Measurements from ENCODE around the gene IPO8. TPM values are rescaled to one million over a fixed set of nuclear protein-coding genes. Genes with fewer than 3 reads are reported as not detected.

IPO8 gene
- total and polyA plus RNA-seq, 2 donors: 16.5 to 17.0 TPM

DNA sequence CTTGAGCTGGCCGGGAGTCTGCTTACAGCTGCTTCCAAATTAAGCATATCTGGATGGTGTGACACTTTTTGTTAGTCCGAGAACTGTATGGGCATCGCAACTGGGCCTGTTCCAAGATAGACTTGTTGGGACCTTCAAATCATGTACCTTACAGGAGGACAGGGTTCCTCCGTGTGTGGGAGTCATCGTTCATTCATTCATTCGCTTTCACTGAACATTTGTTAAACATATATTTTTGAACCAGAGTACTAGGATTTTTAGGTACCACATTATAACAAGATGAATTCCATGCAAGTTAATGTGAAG, 387 bp upstream of the IPO8 start:
- no peaks in the 10 kb centered on the region for H3K9me3 ChIP-seq (ENCODE audit: control insufficient read depth in 2 of 2, insufficient read depth in 1 of 2, low read length in 1 of 2)
- H3K27ac ChIP-seq (ENCODE audit: low read depth in 1 of 2, low read length in 1 of 2): peak overlapping the region; percentile 53 to 74
- no peaks in the 10 kb centered on the region for H3K27me3 ChIP-seq (ENCODE audit: control insufficient read depth in 2 of 2, insufficient read depth in 1 of 2, low read length in 1 of 2)
- peak overlapping the region; percentile 94 to 95 for H3K4me3 ChIP-seq (ENCODE audit: low read length in 2 of 2)
- H3K4me1 ChIP-seq (ENCODE audit: control insufficient read depth in 2 of 2, insufficient read depth in 2 of 2, low read length in 2 of 2): peaks cover 12 to 21% of the 10 kb centered on the region in 2 donors
- no peaks in the 10 kb centered on the region for H3K36me3 ChIP-seq (ENCODE audit: control insufficient read depth in 2 of 2, insufficient read depth in 2 of 2, low read length in 1 of 2)
- DNase-seq (ENCODE audit: low read depth in 6 of 9, low spot score in 9 of 9): peak in 1 of 9 donors; percentile 17
- 24% methylated on average over 6 of the region's 6 CpGs for WGBS

DNA sequence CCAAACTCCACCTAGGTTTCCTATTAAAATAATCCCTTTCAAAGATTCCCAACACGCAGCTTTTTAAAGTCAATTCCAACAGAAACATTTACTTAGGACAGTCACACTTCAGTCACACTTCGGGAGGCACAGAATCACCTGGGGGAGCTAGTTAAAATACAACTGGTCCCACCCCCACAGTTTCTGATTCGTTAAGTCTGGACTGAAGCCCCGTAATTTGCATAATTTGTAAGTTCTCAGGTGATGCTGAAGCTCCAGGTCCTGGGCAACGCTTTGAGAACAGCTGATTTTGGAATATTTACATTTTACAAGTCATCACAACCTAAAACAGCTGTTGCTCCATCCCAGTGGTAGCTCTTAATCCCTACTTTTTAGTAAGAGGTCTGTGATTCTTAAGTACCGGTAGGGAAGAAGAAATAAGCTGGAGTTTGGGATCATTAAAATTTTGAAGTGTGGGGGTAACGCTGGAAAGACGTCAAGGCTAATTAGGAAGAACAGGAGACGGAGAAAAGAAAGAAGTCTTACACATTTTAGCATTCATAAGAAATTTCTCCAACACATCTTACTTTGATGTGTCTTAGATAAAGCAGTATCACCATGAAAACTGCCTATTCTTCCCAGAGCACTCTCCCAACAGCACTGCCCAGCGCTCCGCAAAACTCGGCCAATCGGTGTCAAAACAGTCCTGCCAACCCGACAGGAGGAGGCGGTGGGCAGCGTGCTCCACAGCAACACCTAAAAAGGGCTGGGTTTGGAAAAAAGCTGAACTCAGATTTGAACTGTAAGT, 1.1 kb downstream of the IPO8 start:
- no peaks in the 10 kb centered on the region for H3K9me3 ChIP-seq (ENCODE audit: control insufficient read depth in 2 of 2, insufficient read depth in 1 of 2, low read length in 1 of 2)
- peak overlapping the region; percentile 94 to 95 for H3K4me3 ChIP-seq (ENCODE audit: low read length in 2 of 2)
- H3K27me3 ChIP-seq (ENCODE audit: control insufficient read depth in 2 of 2, insufficient read depth in 1 of 2, low read length in 1 of 2): no peaks in the 10 kb centered on the region
- peaks cover 12 to 21% of the 10 kb centered on the region in 2 donors for H3K4me1 ChIP-seq (ENCODE audit: control insufficient read depth in 2 of 2, insufficient read depth in 2 of 2, low read length in 2 of 2)
- no peak overlapping the region for H3K27ac ChIP-seq (ENCODE audit: low read depth in 1 of 2, low read length in 1 of 2)
- peak in 3 of 9 donors; percentile 2 to 22 (median 11) for DNase-seq (ENCODE audit: low read depth in 6 of 9, low spot score in 9 of 9)
- 20% methylated on average over 16 of the region's 16 CpGs for WGBS
- no peaks in the 10 kb centered on the region for H3K36me3 ChIP-seq (ENCODE audit: control insufficient read depth in 2 of 2, insufficient read depth in 2 of 2, low read length in 1 of 2)

DNA sequence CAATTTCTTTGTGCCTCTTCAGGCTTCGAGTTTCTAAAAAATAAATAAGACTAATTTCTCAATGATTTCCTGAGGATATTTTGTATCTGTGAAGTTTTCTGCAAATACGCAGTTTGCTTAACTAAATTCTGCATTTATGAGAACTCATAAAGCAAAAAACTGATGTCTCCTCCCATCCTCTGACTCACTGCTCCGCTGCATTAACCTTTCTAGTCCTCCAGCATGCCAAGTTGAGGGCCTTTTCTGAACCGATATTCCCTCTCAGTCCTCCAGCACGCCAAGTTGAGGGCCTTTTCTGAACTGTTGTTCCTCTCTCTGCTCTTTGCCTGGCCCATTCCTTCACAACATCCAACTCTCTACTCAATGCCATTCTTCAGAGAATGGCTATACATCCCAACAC, 3.2 kb downstream of the IPO8 start:
- H3K36me3 ChIP-seq (ENCODE audit: control insufficient read depth in 2 of 2, insufficient read depth in 2 of 2, low read length in 1 of 2): no peaks in the 10 kb centered on the region
- H3K9me3 ChIP-seq (ENCODE audit: control insufficient read depth in 2 of 2, insufficient read depth in 1 of 2, low read length in 1 of 2): no peaks in the 10 kb centered on the region
- no peak overlapping the region for H3K4me3 ChIP-seq (ENCODE audit: low read length in 2 of 2)
- peaks cover 12 to 21% of the 10 kb centered on the region in 2 donors for H3K4me1 ChIP-seq (ENCODE audit: control insufficient read depth in 2 of 2, insufficient read depth in 2 of 2, low read length in 2 of 2)
- DNase-seq (ENCODE audit: low read depth in 6 of 9, low spot score in 9 of 9): no peak
- 97% methylated on average over 5 of the region's 5 CpGs for WGBS
- H3K27ac ChIP-seq (ENCODE audit: low read depth in 1 of 2, low read length in 1 of 2): no peak overlapping the region
- no peaks in the 10 kb centered on the region for H3K27me3 ChIP-seq (ENCODE audit: control insufficient read depth in 2 of 2, insufficient read depth in 1 of 2, low read length in 1 of 2)

DNA sequence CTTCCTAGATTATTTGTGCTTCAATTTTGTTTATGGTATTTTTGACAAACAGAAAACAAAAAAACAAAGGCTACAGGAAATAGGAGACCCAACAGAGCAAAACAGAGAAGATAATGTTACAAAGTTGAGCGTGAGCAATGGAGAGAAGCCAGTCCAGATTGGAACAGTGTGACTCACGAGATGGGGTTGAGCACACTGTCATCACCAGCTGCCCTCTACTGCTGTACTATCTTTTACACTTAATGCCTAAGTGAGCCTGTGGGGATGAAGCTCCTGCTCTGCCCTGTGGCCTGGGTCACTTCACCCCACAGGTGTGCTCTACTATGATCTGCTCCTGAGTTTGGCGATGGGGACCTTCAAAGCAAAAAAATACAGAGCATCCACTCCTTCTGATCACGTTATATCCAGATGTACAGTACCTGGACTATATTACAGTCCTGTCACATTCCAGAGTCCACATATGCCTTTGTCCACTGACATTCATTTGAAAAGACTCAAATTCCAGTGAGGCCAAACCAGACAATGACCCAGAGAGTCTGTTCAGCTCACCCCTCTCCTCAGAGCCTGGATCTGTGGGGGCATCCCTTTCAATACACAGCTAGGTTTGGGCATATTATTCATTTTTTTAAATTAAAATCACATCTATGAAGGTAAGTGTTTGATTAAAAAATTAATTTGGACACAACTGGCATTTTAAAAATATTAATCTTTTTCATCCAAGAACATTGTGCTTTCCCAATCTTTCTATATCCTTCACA, 4.4 kb downstream of the IPO8 start:
- Histone ChIP-seq H3K4me1 (ENCODE audit: control insufficient read depth in 2 of 2, insufficient read depth in 2 of 2, low read length in 2 of 2) (peaks cover 9 to 15% of the 10 kb centered on the region in 2 donors), H3K4me3 (ENCODE audit: low read length in 2 of 2) (no peak overlapping the region), H3K27me3 (ENCODE audit: control insufficient read depth in 2 of 2, insufficient read depth in 1 of 2, low read length in 1 of 2) (no peaks in the 10 kb centered on the region), H3K9me3 (ENCODE audit: control insufficient read depth in 2 of 2, insufficient read depth in 1 of 2, low read length in 1 of 2) (no peaks in the 10 kb centered on the region), H3K27ac (ENCODE audit: low read depth in 1 of 2, low read length in 1 of 2) (no peak overlapping the region), H3K36me3 (ENCODE audit: control insufficient read depth in 2 of 2, insufficient read depth in 2 of 2, low read length in 1 of 2) (no peaks in the 10 kb centered on the region)
- 93% methylated on average over 4 of the region's 4 CpGs for WGBS
- DNase-seq (ENCODE audit: low read depth in 6 of 9, low spot score in 9 of 9): no peak

DNA sequence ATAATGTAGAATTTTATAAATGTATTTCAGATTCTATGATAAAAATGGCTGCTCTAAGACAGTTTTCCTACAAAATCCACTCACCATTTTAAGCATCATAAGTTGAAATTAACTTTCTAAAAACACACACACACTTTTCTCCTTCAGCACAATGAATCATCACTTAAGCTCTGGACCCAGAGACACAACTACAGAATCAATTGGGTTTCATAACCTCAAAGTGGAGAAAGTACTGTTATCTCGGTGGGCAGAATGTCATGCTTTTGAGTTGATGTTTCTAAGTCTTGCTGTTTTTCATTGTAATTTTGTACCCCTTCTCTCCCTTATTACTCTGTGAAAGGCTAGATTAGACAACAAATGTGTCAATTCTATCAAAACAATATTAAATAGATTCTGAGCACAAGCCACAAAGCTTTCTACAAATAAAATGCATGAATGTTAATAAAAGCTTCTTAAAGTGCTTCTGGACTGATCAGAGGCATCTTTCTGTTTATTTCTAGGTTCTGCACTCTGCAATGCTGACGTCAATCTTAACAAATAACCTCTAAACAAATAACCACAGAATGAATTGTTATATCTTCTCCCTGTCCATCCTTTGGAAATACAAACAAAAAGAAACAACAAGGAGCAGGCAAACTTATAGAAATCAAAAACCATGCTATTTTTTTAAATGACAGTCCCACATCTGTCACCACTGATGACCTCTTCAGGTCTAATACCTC, 8.2 kb downstream of the IPO8 start:
- no peaks in the 10 kb centered on the region for H3K4me1 ChIP-seq (ENCODE audit: control insufficient read depth in 2 of 2, insufficient read depth in 2 of 2, low read length in 2 of 2)
- no peak for DNase-seq (ENCODE audit: low read depth in 6 of 9, low spot score in 9 of 9)
- H3K27ac ChIP-seq (ENCODE audit: low read depth in 1 of 2, low read length in 1 of 2): no peak overlapping the region
- H3K9me3 ChIP-seq (ENCODE audit: control insufficient read depth in 2 of 2, insufficient read depth in 1 of 2, low read length in 1 of 2): no peaks in the 10 kb centered on the region
- peaks cover 0 to 3% of the 10 kb centered on the region in 2 donors for H3K36me3 ChIP-seq (ENCODE audit: control insufficient read depth in 2 of 2, insufficient read depth in 2 of 2, low read length in 1 of 2)
- H3K4me3 ChIP-seq (ENCODE audit: low read length in 2 of 2): no peak overlapping the region
- H3K27me3 ChIP-seq (ENCODE audit: control insufficient read depth in 2 of 2, insufficient read depth in 1 of 2, low read length in 1 of 2): no peaks in the 10 kb centered on the region
- WGBS: 99% methylated on average over 2 of the region's 2 CpGs

DNA sequence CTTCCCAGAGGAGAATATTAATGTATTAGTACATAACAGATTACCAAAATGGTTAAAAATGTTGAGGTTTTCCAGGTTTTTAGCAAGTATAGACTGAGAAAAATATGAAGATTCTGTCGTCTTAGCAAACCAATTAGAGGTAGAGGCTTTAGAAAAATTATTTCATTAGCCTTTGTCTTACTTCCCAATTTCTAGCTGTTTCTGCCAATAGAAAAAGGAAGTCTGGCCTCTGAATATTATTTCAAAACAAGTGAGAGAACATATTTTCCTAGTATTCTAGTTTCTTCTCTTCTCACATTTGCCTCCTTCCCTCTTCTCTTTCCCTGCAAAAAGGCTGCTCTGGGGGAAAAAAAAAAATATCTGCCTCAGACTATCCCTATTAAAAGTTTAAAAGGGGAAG, 16.4 kb downstream of the IPO8 start:
- Histone ChIP-seq H3K27ac (ENCODE audit: low read depth in 1 of 2, low read length in 1 of 2) (no peak overlapping the region), H3K27me3 (ENCODE audit: control insufficient read depth in 2 of 2, insufficient read depth in 1 of 2, low read length in 1 of 2) (no peaks in the 10 kb centered on the region), H3K36me3 (ENCODE audit: control insufficient read depth in 2 of 2, insufficient read depth in 2 of 2, low read length in 1 of 2) (peaks cover 6 to 37% of the 10 kb centered on the region in 2 donors), H3K4me3 (ENCODE audit: low read length in 2 of 2) (no peak overlapping the region), H3K9me3 (ENCODE audit: control insufficient read depth in 2 of 2, insufficient read depth in 1 of 2, low read length in 1 of 2) (no peaks in the 10 kb centered on the region), H3K4me1 (ENCODE audit: control insufficient read depth in 2 of 2, insufficient read depth in 2 of 2, low read length in 2 of 2) (no peaks in the 10 kb centered on the region)
- 89% methylated on average over 1 of the region's 1 CpG for WGBS
- DNase-seq (ENCODE audit: low read depth in 6 of 9, low spot score in 9 of 9): no peak

DNA sequence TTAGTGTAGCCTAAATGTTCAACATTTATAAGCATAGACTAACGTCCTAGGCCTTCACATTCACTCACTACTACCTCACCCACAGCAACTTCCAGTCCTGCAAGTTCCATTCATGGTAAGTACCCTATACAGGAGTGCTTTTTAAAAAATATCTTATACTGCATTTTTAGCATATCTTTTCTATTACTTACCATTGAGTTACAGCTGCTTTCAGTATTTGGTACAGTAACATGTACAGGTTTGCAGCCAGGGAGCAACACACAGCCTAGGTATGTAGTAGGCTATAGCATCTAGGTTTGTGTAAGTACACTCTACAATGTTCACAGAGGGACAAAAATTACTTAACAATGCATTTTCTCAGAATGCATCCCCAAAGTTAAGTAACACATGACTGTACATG, 17.4 kb downstream of the IPO8 start:
- no peaks in the 10 kb centered on the region for H3K9me3 ChIP-seq (ENCODE audit: control insufficient read depth in 2 of 2, insufficient read depth in 1 of 2, low read length in 1 of 2)
- no peak overlapping the region for H3K4me3 ChIP-seq (ENCODE audit: low read length in 2 of 2)
- no peaks in the 10 kb centered on the region for H3K4me1 ChIP-seq (ENCODE audit: control insufficient read depth in 2 of 2, insufficient read depth in 2 of 2, low read length in 2 of 2)
- 98% methylated on average over 1 of the region's 1 CpG for WGBS
- H3K36me3 ChIP-seq (ENCODE audit: control insufficient read depth in 2 of 2, insufficient read depth in 2 of 2, low read length in 1 of 2): peaks cover 6 to 34% of the 10 kb centered on the region in 2 donors
- H3K27ac ChIP-seq (ENCODE audit: low read depth in 1 of 2, low read length in 1 of 2): no peak overlapping the region
- no peaks in the 10 kb centered on the region for H3K27me3 ChIP-seq (ENCODE audit: control insufficient read depth in 2 of 2, insufficient read depth in 1 of 2, low read length in 1 of 2)
- no peak for DNase-seq (ENCODE audit: low read depth in 6 of 9, low spot score in 9 of 9)

DNA sequence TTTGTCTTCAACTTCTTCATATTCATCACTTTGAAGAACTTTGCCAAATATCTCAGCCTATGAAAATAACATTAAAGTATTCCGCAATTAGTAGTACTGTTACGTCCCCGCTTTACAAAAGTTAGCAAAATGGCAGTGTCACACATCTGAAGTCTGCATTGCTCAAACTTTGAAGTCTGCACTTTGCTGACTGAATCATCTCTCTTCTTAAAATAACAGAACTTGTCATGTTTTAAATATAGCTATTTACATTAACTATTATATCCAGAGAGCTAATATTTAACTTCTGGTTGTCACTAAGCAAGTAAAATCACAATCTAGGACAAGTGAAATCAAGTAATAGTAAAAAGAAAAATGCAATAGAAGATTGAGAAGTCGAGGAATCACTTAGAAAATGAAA, 34.5 kb downstream of the IPO8 start:
- WGBS: 74% methylated on average over 4 of the region's 4 CpGs
- Histone ChIP-seq H3K27ac (ENCODE audit: low read depth in 1 of 2, low read length in 1 of 2) (no peak overlapping the region), H3K9me3 (ENCODE audit: control insufficient read depth in 2 of 2, insufficient read depth in 1 of 2, low read length in 1 of 2) (no peaks in the 10 kb centered on the region), H3K27me3 (ENCODE audit: control insufficient read depth in 2 of 2, insufficient read depth in 1 of 2, low read length in 1 of 2) (no peaks in the 10 kb centered on the region), H3K4me3 (ENCODE audit: low read length in 2 of 2) (no peak overlapping the region), H3K4me1 (ENCODE audit: control insufficient read depth in 2 of 2, insufficient read depth in 2 of 2, low read length in 2 of 2) (no peaks in the 10 kb centered on the region), H3K36me3 (ENCODE audit: control insufficient read depth in 2 of 2, insufficient read depth in 2 of 2, low read length in 1 of 2) (peaks cover 14 to 34% of the 10 kb centered on the region in 2 donors)
- no peak for DNase-seq (ENCODE audit: low read depth in 6 of 9, low spot score in 9 of 9)
